GM21576 (cell line): ENCODE results near the gene PKHD1.

Experiments
- ATAC-seq: cut with Tn5 transposase; IDR thresholded peaks from one replicate; pipeline ENCODE4 v1.9.1; 2021; ENCODE audit warnings: mild to moderate bottlenecking, moderate library complexity; ENCODE audit not compliant: unreplicated experiment

Gene PKHD1

DNA sequence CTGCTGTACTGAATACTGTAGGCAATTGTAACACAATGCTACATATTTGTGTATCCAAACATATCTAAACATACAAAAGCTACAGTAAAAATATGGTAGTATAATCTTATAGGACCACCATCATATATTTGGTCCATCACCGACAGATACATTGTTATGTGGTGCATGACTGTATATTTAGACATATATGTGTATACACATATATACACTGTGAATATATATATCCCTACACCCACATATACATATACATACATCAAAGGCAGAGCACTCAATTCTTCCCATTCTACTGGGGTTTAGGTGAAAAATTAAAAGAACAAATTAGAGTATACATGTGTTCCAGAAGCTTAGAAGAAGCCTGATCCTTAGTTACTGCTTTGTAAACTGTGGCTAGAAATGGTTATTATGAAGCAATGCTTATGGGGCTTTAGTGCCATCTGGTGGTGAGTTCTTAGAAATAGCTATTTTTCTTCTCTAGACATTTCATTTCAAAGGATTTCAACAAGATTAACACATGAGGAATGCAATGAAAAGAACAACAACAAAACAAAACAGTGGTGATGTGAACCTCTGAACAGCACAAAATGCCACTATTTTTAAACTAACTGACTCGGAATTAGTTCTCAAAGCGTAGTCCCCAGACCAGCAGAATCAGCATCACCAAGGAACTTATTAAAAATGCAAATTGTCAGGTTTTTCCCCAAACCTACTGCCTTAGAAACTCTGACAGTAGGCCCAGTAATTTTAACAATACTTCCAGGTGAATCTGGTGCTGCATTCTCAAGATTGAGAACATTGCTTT, 38.0 kb downstream of the PKHD1 start:
- no peak for ATAC-seq

GRCh38 chr6:52046456-52046855, 41.0 kb downstream of the PKHD1 start:
- ATAC-seq, result no peak

DNA sequence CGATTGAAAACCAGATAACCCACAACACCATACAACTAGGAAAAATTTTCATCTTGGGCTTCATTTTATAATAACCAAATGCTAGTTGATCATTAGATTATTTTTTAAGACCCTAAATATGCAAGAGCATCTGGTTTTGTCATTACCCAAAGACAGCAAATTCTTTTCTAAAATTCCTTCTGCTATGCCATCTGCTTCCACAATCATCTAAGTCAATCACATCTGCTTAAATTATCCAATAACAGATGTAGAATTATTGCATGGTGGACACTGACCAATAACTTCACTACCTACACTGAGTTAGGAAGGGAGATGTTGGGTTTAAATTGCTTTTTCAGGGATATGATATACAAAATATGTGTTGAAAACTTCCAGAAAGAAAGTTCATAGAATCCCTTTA, 41.9 kb downstream of the PKHD1 start:
- ATAC-seq, result no peak

DNA sequence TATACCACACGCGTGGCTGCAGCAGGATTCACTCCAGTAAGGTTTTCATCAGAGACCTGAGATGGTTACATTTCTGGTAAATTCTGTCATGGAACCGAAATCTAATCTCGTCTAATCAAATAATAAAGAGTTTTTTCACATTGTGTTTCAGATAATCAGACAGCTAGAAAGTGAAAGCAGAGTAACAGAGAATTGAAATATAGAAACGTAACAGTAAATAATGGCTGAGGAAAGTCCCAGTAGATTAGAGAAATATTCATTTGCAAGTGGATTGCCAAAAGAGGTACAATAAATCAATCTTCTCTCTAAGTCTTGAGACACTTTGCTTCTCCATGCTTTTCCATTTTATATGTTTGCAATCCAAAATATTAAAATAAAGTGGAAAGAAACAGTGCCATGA, 42.4 kb downstream of the PKHD1 start:
- no peak for ATAC-seq

- no peak for ATAC-seq
These were observed 45.1 kb downstream of the PKHD1 start for GRCh38 chr6:52042141-52042885.

GRCh38 chr6:52041134-52041533, 46.3 kb downstream of the PKHD1 start:
- no peak for ATAC-seq

DNA sequence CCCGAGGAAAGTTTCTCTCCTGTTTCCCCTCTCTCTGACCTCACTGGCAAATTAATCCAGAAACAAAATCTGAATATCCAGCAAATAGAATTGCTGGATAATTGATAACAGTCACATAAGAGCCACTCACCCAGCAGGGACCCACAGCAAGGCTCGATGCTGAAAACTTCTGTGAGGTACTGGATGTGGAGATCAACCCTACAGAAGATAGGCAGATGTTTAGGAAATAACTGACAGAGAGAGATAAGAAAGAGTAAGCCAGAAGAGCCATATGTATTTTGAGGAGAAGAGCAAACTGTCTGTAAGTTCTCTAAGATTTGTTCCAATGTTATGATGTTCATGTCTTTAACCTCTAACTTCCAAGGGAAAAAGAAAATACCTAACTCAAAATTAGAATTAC, 59.7 kb downstream of the PKHD1 start:
- no peak for ATAC-seq

- no peak for ATAC-seq
These were observed 62.9 kb downstream of the PKHD1 start for GRCh38 chr6:52024451-52025068.

DNA sequence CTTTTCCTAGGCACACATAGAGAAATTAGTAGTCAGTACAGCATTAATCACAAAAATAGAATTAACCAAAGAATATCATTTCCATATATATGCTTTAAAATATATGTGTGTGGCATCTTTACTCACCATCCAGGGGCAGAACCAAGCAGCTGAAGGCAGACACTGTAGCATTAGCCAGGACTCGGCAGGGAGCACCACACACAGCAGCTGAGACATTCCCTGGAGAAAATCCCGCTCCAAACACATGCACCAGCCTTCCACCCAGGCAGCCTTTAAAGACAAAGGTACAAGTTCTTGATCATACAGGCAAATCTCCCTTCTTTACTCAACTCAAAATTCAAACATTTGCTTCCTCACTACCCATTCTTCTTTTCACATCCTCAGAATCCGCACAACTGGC, 64.7 kb downstream of the PKHD1 start:
- no peak for ATAC-seq

GRCh38 chr6:52020945-52021570, 66.4 kb downstream of the PKHD1 start:
- no peak for ATAC-seq

DNA sequence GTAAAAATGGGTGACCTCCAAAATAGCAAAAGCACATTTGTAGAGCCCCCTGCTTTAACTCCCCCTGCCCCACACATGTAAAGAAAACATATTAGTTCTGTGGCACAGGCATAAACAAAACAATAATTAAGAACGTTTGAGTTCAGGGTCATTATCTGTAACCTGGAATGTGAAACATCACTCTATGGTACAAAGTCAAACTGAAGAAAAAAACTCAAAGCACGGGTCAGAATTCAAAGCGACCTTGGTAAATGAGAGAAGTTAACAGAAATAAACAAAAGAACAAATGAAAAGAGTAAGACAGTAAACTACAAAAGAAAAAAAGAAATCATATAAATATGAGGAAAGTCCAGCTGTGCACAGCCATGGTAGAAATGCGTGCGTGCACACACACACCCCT, 67.5 kb downstream of the PKHD1 start:
- no peak for ATAC-seq

- ATAC-seq, result no peak
These were observed 68.3 kb downstream of the PKHD1 start for GRCh38 chr6:52019092-52019491.

GRCh38 chr6:52016915-52017748, 70.3 kb downstream of the PKHD1 start:
- no peak for ATAC-seq

DNA sequence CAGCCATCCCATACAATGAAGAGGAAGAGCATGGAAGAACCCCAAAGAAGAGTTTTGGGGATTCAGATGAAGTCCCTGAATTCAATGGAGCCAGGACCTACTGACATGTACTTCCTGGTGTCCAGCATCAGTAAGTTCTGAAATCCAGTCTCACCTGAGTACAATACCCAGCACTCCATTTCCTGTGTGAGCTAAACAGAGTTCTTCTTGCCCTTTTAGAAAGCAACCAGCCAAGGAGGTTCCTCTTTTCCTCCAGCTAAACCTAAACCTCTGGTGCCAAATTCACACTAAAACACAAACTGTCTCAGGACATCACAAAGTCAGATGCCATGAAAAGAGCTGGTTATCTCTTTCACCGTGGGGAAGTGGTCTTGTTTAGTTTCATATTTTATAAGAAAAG, 71.5 kb downstream of the PKHD1 start:
- ATAC-seq, result peak; percentile 42

DNA sequence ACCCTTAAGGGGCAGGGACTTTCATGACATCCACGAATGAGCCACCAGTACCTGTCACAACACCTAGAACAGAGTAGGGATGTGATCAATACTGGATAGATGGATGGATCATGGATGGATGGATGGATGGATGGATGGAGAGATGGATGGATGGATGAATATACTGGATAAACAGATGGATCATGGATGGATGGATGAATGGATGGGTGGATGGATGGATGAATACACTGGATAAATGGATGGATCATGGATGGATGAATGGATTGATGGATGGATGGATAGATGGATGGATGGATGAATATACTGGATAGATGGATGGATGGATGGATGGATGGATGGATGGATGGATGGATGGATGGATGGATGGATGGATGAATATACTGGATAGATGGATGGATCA, 73.0 kb downstream of the PKHD1 start:
- ATAC-seq, result no peak

DNA sequence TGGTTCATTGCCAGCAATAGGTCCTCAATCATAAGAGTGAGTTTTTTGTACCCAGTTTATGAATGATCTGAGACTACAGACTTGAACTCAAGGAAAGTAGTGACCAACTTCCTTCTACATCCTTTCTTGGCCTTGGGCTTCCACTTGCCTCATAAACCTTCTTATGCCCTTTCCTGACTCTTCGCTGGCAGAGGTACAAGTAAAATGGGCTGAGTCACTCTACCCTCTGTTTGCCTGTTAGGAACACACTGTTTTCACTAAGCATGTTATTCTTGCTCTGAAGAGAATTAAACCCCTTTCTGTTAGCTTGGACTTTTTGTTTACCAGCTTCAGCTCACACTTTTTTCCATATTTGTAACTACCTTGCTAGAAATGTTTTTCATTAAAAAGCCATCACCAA, 74.4 kb downstream of the PKHD1 start:
- ATAC-seq, result no peak

DNA sequence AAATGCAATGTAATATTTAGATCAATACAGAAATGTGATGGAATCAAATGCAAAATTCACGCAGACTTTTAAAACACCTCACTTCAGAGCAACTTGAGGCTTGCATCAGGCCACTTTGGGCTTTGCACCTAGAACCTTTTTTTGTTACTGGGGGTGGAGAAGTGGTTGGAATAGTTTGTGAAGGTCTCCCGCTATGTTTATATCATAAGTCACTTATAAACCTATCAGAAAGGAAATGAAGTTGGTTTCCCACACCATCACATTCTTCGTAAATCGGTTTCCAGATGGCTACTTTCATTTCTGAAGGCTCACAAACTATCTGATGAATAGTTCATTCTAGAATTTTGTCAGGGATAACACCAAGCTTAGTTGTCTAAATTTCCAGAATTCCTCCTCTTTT, 74.8 kb downstream of the PKHD1 start:
- ATAC-seq, result no peak

- ATAC-seq, result no peak
These were observed 76.6 kb downstream of the PKHD1 start for GRCh38 chr6:52010806-52011205.

DNA sequence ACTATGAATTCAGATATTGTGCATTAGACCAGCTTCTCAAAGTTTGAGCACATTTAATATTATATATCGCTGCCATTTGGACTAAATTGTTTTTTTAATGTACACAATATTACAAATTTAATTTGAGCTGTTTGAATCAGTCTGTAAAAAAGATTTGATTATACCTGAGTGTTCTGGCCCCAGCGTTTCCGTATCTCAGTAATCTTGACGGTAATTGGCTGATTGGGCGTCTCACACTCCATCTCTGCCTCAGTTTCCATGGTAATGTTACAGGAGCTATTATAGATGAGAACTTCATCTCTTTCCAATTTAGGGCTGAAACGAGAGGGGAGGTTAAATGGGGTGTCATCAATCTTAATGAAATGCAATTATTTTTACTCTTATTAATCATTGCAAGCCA, 77.3 kb downstream of the PKHD1 start:
- no peak for ATAC-seq

- no peak for ATAC-seq
These were observed 77.8 kb downstream of the PKHD1 start for GRCh38 chr6:52009466-52010140.
